Measurements from ENCODE around the gene KRTAP5-1.

- TF ChIP-seq CTCF (IDR thresholded peaks at IDR 0.05) (no peak), POLR2A (IDR thresholded peaks at IDR 0.05) (no peak), POLR2AphosphoS5 (IDR thresholded peaks at IDR 0.05) (no peak)
Measured at GRCh38 chr11:1608363-1608762, 23.3 kb upstream of the KRTAP5-1 start, which contains the start of gene KRTAP5-3.

All from sigmoid colon (tissue), 4 donors.